DND-41 (cell line): ENCODE data around the gene CLK4.

Experiments
- ATAC-seq: fragments of 200-7000 bp; cut with Tn5 transposase; 3 replicates; pipeline ENCODE4 v1.9.1; 2021; ENCODE audit warnings: low read depth; ENCODE audit not compliant: insufficient read depth
- DNase-seq: peaks from one replicate; pipeline ENCODE4 v3.0.0-alpha.2; 2020
- H2AFZ ChIP-seq: 2 replicates; pipeline ENCODE4 v1.6.0; 2012; ENCODE audit warnings: low read depth, low read length
- H3K27ac ChIP-seq: 2 replicates; pipeline ENCODE4 v1.5.1; 2012; ENCODE audit warnings: low read length, inconsistent platforms
- H3K27me3 ChIP-seq: fragments of 200-600 bp; sonication (generic); 2 replicates; pipeline ENCODE4 v1.6.0; 2012; ENCODE audit warnings: low read length, mild to moderate bottlenecking, inconsistent platforms; ENCODE audit not compliant: insufficient read depth, poor library complexity
- H3K36me3 ChIP-seq: 2 replicates; pipeline ENCODE4 v1.5.1; 2012; ENCODE audit warnings: low read length, inconsistent platforms; ENCODE audit not compliant: insufficient read depth
- H3K4me1 ChIP-seq: 2 replicates; pipeline ENCODE4 v1.5.1; 2012; ENCODE audit warnings: mild to moderate bottlenecking, low read length; ENCODE audit not compliant: insufficient read depth
- H3K4me2 ChIP-seq: 2 replicates; pipeline ENCODE4 v1.6.0; 2012; ENCODE audit warnings: mild to moderate bottlenecking, moderate library complexity, low read length, inconsistent platforms; ENCODE audit not compliant: insufficient read depth
- H3K4me3 ChIP-seq, 2 experiments: fragments of 200-600 bp in 1 of 2; shearing (Covaris generic) in 1 of 2; 2 replicates each; pipeline ENCODE4 v1.5.1; 2012 to 2016; ENCODE audit warnings: inconsistent platforms in 2 of 2, low read length in 2 of 2, mild to moderate bottlenecking in 2 of 2, low read depth in 1 of 2, moderate library complexity in 1 of 2
- H3K79me2 ChIP-seq: 2 replicates; pipeline ENCODE4 v1.6.0; 2012; ENCODE audit warnings: low read length, inconsistent platforms; ENCODE audit not compliant: insufficient read depth
- H3K9ac ChIP-seq: 2 replicates; pipeline ENCODE4 v1.6.0; 2012; ENCODE audit warnings: low read depth, mild to moderate bottlenecking, inconsistent platforms, low read length, moderate library complexity
- H3K9me3 ChIP-seq: 2 replicates; pipeline ENCODE4 v1.5.1; 2012; ENCODE audit warnings: low read length, moderate library complexity, mild to moderate bottlenecking, inconsistent platforms; ENCODE audit not compliant: insufficient read depth, severe bottlenecking
- H4K20me1 ChIP-seq: 2 replicates; pipeline ENCODE4 v1.6.0; 2012; ENCODE audit warnings: low read length; ENCODE audit not compliant: insufficient read depth
- EZH2 ChIP-seq: IDR thresholded peaks from 3 replicates; pipeline ENCODE4 v1.6.1; 2012; ENCODE audit warnings: borderline replicate concordance, low read depth, mild to moderate bottlenecking, moderate library complexity, low read length, inconsistent platforms; ENCODE audit not compliant: severe bottlenecking
- TF ChIP-seq, protein P1 (sequence below): IDR thresholded peaks from 2 replicates; pipeline ENCODE4 v1.5.1; 2012; ENCODE audit warnings: borderline replicate concordance, low read length, moderate library complexity, mild to moderate bottlenecking; ENCODE audit not compliant: poor library complexity, severe bottlenecking; ENCODE audit errors: extremely low read depth

The CLK4 gene

DNA sequence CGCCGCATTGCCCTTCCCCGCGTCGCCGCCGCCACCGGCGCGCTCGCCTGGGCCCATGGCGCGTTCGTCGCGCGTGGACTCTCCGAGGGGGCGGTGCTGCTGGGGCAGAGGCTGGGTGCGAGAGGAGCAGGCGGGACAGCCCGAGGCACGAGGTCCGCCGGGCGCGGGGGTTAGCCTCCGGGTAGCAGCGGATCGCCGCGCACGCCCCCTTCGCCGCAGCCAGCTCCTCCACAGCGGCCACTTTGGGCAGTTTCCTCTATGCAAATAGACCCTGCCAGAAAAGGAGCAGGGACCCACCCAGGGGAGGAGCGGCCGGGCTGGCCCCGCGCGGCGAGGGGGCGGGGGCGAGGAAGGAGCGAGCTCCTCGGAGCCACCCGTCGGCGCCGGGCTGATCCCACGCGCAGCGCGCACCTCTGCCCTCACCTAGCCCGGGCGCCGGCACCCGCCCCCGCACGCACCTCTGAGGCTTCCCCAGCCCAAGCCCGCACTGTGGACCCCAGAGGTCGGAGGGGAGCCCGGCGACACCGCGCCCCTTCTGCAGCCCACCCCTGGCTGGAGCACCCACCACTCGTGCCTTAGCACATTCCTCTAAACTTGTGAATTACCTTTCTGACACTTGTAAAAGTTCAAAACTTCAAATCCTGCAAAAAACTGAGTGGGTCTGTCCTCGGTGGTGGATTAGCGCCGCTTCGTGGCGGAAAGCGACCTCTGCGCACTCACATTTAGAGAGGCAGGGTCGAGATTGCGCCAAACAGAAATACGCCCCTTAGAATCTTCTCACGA lies 36.5 kb downstream of the CLK4 start, which contains the start of gene COL23A1:
Gene COL23A1 (minus strand): TSS at position 253 of the 783 bp plus-strand sequence.
- no peak for DNase-seq
- Histone ChIP-seq H2AFZ (no peak within 1 kb of the TSS), H3K36me3 (no peaks in the 10 kb centered on the region; the same call in 1 of the 2 replicates), H3K4me1 (no peaks in the 10 kb centered on the region), H3K9ac (no peak within 1 kb of the TSS), H3K27me3 (no peaks in the 10 kb centered on the region), H3K4me3 (no peak within 1 kb of the TSS), H3K9me3 (peaks cover 10% of the 10 kb centered on the region), H4K20me1 (no peaks in the 10 kb centered on the region), H3K27ac (no peak within 1 kb of the TSS), H3K4me2 (no peak within 1 kb of the TSS), H3K79me2 (no peaks in the 10 kb centered on the region)
- no peak for TF ChIP-seq EZH2
- TF ChIP-seq, protein P1, sequence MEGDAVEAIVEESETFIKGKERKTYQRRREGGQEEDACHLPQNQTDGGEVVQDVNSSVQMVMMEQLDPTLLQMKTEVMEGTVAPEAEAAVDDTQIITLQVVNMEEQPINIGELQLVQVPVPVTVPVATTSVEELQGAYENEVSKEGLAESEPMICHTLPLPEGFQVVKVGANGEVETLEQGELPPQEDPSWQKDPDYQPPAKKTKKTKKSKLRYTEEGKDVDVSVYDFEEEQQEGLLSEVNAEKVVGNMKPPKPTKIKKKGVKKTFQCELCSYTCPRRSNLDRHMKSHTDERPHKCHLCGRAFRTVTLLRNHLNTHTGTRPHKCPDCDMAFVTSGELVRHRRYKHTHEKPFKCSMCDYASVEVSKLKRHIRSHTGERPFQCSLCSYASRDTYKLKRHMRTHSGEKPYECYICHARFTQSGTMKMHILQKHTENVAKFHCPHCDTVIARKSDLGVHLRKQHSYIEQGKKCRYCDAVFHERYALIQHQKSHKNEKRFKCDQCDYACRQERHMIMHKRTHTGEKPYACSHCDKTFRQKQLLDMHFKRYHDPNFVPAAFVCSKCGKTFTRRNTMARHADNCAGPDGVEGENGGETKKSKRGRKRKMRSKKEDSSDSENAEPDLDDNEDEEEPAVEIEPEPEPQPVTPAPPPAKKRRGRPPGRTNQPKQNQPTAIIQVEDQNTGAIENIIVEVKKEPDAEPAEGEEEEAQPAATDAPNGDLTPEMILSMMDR = peak; percentile 16
- ATAC-seq = no peak

DNA sequence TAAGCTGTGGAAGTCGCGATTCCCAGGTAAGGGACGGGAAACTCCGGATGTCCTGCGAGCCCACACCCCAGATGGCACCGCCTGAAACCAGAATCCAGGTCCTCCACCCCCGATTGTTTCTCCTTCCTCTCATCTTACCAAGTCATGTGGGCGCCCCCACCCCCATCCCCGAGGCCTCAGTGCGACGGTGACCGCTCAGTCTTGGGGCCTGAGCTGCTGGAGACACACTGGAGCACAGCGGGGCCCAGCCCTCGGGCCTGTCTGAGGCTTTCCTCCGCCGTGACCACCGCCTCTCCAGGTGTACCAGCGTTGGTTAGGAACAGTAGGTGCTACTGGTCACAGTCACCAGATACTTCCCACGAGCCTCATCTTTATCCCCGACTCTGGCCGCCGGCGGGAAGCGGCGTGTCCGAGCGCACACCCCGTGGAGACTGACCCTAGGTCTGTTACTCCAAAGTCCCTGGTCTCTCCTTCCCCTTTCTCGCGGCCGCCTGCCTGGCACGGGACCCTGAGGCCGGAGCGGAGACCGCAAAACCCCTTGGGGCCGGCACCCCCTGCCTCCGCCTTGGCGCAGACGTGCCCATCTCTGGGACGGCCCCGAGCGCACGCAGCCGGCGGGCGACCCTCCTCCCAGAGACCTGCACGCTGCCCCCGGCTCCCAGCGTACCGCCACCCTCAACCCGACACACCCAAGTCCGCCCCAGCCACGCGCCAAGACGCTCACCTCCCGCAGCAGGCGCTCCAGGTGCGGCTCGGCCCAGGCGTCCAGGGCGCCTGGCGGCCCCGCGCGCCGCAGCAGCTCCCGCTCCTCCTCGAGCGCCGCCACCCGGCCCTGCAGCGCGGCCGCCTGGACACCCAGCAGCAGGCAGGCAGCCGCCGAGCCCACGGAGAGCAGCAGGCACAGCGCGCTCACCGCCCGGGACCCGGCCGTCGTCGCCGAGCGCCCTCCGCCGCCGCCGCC lies 37.4 kb downstream of the CLK4 start:
- Histone ChIP-seq H3K27ac (no peak overlapping the region), H3K9me3 (peaks cover 4% of the 10 kb centered on the region), H3K36me3 (no peaks in the 10 kb centered on the region; the same call in 1 of the 2 replicates), H3K27me3 (no peaks in the 10 kb centered on the region), H3K79me2 (no peaks in the 10 kb centered on the region), H3K4me1 (no peaks in the 10 kb centered on the region), H3K4me3 (no peak overlapping the region), H4K20me1 (no peaks in the 10 kb centered on the region), H3K9ac (no peak overlapping the region), H2AFZ (no peak overlapping the region), H3K4me2 (no peak overlapping the region)
- TF ChIP-seq, protein P1 = no peak
- no peak for TF ChIP-seq EZH2
- ATAC-seq (no peak), DNase-seq (no peak)

DNA sequence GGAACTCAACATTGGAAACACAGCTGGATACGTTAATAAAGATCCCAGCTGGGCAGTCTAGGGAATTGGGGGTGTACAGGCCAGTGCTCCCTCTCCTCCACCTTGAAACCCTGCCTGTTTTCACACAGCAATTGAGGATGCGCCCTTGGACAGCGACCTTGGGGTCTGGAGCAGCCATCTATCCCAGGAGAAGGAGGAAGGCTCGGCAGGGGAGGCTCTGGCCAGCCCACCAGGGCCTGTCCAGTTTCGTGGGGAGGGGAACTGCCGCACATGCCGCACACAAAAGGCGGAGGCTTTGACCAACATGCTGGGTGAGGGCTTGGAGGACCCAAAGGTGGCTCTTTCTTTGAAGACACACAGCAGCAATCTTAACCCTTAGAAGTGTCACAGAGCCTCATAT lies 38.1 kb downstream of the CLK4 start:
- Histone ChIP-seq H4K20me1 (no peaks in the 10 kb centered on the region), H3K9me3 (peaks cover 4% of the 10 kb centered on the region), H3K4me1 (no peaks in the 10 kb centered on the region), H3K36me3 (no peaks in the 10 kb centered on the region), H3K27ac (no peak overlapping the region), H3K9ac (no peak overlapping the region), H2AFZ (no peak overlapping the region), H3K79me2 (no peaks in the 10 kb centered on the region), H3K27me3 (no peaks in the 10 kb centered on the region), H3K4me3 (no peak overlapping the region), H3K4me2 (no peak overlapping the region)
- ATAC-seq = no peak
- TF ChIP-seq, protein P1 = no peak
- TF ChIP-seq EZH2 = no peak
- DNase-seq = no peak
